PC-3 (cell line): ENCODE measurements around the gene RAB44. TPM values are rescaled to one million over a fixed set of nuclear protein-coding genes. Genes with fewer than 3 reads are reported as not detected.

Source experiments
- ATAC-seq: fragments of 200-7000 bp; cut with Tn5 transposase; 2 replicates; pipeline ENCODE4 v1.9.1; 2020; ENCODE audit warnings: mild to moderate bottlenecking, moderate library complexity
- BruUV-seq: library from RNA; stranded (reverse); fragments of 400-500 nt; replicated peaks from 2 replicates; lab custom pipeline; 2021; lab: Mats Ljungman, UMichigan
- CTCF ChIA-PET: fragments of 300-600 bp; sonication (Branson Sonifier 250); formaldehyde crosslinking; loops from one replicate; lab custom pipeline; 2022; ENCODE audit warnings: antibody characterized with exemption; lab: Charles Lee
- POLR2A ChIA-PET: fragments of 300-600 bp; sonication (Branson Sonifier 250); formaldehyde crosslinking; loops from one replicate; lab custom pipeline; 2022; ENCODE audit warnings: antibody characterized with exemption; ENCODE audit not compliant: unreplicated experiment; lab: Charles Lee
- DNase-seq: peaks from one replicate; pipeline ENCODE4 v3.0.0-alpha.2; 2015
- H2AFZ ChIP-seq: fragments of 300-600 bp; sonication (generic); 2 replicates; pipeline ENCODE4 v1.6.0; 2016; ENCODE audit warnings: antibody characterized with exemption, low read length
- H3F3A ChIP-seq: fragments of 300-600 bp; sonication (generic); one replicate; pipeline ENCODE4 v1.6.0; 2017; ENCODE audit warnings: antibody characterized with exemption, low read length, control low read depth, mild to moderate bottlenecking; ENCODE audit not compliant: unreplicated experiment
- H3K27ac ChIP-seq: fragments of 300-600 bp; sonication (generic); 2 replicates; pipeline ENCODE4 v1.5.1; 2016; ENCODE audit warnings: mild to moderate bottlenecking, low read length
- H3K27me3 ChIP-seq: fragments of 300-600 bp; sonication (generic); 2 replicates; pipeline ENCODE4 v1.6.1; 2016; ENCODE audit warnings: low read length, mixed read lengths
- H3K36me3 ChIP-seq: fragments of 300-600 bp; sonication (generic); 2 replicates; pipeline ENCODE4 v1.6.1; 2016; ENCODE audit warnings: low read depth, mixed run types, low read length, mixed read lengths
- H3K4me1 ChIP-seq: fragments of 300-600 bp; sonication (generic); 2 replicates; pipeline ENCODE4 v1.5.1; 2016; ENCODE audit warnings: low read length; ENCODE audit not compliant: insufficient read depth
- H3K4me2 ChIP-seq: fragments of 300-600 bp; sonication (generic); 2 replicates; pipeline ENCODE4 v1.6.0; 2016; ENCODE audit warnings: low read length
- H3K4me3 ChIP-seq: fragments of 300-600 bp; sonication (generic); 2 replicates; pipeline ENCODE4 v1.5.1; 2016; ENCODE audit warnings: mild to moderate bottlenecking, low read length, mixed read lengths
- H3K79me2 ChIP-seq: fragments of 300-600 bp; sonication (generic); 2 replicates; pipeline ENCODE4 v1.6.1; 2017; ENCODE audit warnings: low read length, mixed read lengths
- H3K9ac ChIP-seq: fragments of 300-600 bp; sonication (generic); 2 replicates; pipeline ENCODE4 v1.6.0; 2016; ENCODE audit warnings: mild to moderate bottlenecking, low read length
- H3K9me2 ChIP-seq: fragments of 300-600 bp; sonication (generic); replicated peaks from 2 replicates; pipeline ENCODE4 v1.6.1; 2016; ENCODE audit warnings: mixed run types, low read length, mixed read lengths
- H3K9me3 ChIP-seq: fragments of 300-600 bp; sonication (generic); 2 replicates; pipeline ENCODE4 v1.6.1; 2016; ENCODE audit warnings: low read length, mixed read lengths
- H4K20me1 ChIP-seq: fragments of 300-600 bp; sonication (generic); 2 replicates; pipeline ENCODE4 v1.6.1; 2016; ENCODE audit warnings: low read length, mixed read lengths
- EZH2 ChIP-seq: fragments of 300-600 bp; sonication (generic); IDR thresholded peaks from one replicate; pipeline ENCODE4 v1.6.1; 2017; ENCODE audit warnings: antibody characterized with exemption, mild to moderate bottlenecking, low read length; ENCODE audit not compliant: unreplicated experiment
- EZH2phosphoT487 ChIP-seq: fragments of 300-600 bp; sonication (generic); IDR thresholded peaks from 2 replicates; pipeline ENCODE4 v1.6.1; 2018; ENCODE audit warnings: mild to moderate bottlenecking, antibody characterized with exemption, low read length, borderline replicate concordance
- intact Hi-C: fragments of 100-400 bp; cut with micrococcal nuclease; formaldehyde crosslinking; loops from 2 replicates; pipeline ENCODE4 v1.9.0; 2023
- total RNA-seq: library from RNA; depleted of rRNA; stranded (reverse); fragments of >200 nt; gene quantifications from 2 replicates; pipeline ENCODE4 v1.2.3, GENCODE V29; 2014
- TF ChIP-seq, protein P1 (sequence below): fragments of 300-600 bp; sonication (generic); conservative IDR thresholded peaks from 2 replicates; pipeline ENCODE4 v1.5.1; 2017; ENCODE audit warnings: antibody characterized with exemption, low read depth, mild to moderate bottlenecking, low read length

Gene RAB44
- total RNA-seq, 1 experiment from 2014 or later = not detected

DNA sequence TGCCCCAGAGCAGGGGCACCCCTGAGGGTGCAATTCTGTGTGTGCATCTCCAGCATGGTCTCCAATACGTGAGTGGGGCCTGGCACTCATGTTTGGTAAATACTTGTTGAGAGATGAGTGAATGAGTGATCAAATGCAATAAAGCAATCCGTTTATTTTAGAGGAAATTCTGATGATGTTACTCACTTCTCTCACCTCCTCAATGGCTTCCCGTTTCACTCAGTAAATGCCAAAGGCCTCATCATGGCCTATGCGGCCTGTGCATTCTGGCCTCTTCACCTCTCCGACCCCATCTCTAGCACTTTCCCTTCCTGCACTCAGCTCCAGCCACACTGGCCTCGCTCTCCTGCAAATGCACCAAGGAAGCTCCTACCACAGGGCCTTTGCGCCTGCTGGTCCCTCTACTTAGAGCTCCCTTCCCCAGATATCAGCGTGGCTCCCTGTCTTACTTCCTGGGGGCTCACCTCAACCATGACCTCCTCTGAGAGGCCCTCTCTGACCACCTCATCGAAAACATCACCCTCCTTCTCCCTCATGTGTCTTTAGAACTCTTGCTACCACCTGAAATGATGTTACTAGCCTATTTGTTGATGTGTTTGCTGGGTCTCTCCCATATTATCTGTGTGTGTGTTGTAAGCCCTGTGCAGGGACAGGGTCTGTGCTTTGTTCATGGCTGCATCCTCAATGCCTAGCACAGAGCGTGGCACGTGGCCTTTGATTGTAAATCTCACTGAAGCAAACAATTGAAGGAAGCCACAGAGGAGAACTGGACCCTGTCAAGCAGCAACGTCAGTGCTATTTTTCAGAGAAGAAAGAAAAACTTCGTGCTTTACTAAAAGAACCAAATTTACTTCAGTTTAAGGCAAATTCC, 42.6 kb downstream of the RAB44 start:
- ChIA-PET POLR2A (no interaction called here), CTCF (no interaction called here)
- Histone ChIP-seq H3K4me3 (no peak overlapping the region), H3K36me3 (no peaks in the 10 kb centered on the region), H3K9me3 (no peaks in the 10 kb centered on the region), H3K4me2 (no peak overlapping the region), H3K9me2 (no peaks in the 10 kb centered on the region), H3K4me1 (peaks cover 34% of the 10 kb centered on the region), H2AFZ (no peak overlapping the region), H3K79me2 (no peaks in the 10 kb centered on the region), H3K27ac (peak overlapping the region; percentile 37), H4K20me1 (no peaks in the 10 kb centered on the region), H3K9ac (no peak overlapping the region; the same call in 1 of the 2 replicates), H3K27me3 (no peaks in the 10 kb centered on the region), H3F3A (no peaks in the 10 kb centered on the region)
- DNase-seq (peak; percentile 41), ATAC-seq (peak; percentile 6; the same call in 1 of the 2 replicates)
- BruUV-seq = no TSS peak
- intact Hi-C loops = no loop called here
- TF ChIP-seq EZH2 (no peak), EZH2phosphoT487 (no peak)
- TF ChIP-seq, protein P1, sequence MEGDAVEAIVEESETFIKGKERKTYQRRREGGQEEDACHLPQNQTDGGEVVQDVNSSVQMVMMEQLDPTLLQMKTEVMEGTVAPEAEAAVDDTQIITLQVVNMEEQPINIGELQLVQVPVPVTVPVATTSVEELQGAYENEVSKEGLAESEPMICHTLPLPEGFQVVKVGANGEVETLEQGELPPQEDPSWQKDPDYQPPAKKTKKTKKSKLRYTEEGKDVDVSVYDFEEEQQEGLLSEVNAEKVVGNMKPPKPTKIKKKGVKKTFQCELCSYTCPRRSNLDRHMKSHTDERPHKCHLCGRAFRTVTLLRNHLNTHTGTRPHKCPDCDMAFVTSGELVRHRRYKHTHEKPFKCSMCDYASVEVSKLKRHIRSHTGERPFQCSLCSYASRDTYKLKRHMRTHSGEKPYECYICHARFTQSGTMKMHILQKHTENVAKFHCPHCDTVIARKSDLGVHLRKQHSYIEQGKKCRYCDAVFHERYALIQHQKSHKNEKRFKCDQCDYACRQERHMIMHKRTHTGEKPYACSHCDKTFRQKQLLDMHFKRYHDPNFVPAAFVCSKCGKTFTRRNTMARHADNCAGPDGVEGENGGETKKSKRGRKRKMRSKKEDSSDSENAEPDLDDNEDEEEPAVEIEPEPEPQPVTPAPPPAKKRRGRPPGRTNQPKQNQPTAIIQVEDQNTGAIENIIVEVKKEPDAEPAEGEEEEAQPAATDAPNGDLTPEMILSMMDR = no peak

DNA sequence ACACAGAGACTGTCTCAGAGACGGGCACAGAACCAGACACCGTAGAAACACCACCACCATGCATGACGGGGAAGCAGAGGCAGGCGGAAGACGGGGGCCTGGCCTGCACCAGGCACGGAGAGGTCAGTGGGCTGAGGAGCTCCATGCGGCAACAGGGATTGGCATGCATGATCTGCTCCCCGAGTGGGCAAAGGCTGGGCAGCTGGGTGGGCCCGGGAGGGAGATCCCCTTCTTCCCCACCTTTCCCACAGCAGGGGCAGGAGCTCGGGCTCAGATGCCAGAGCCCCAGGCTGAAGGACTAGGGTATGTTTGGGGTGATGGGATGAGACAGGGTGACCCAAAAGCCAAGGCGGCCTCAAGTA, 43.2 kb downstream of the RAB44 start:
- H3K9ac ChIP-seq = no peak overlapping the region
- DNase-seq = no peak
- no TSS peak for BruUV-seq
- no peaks in the 10 kb centered on the region for H3K9me3 ChIP-seq
- no peaks in the 10 kb centered on the region for H3K79me2 ChIP-seq
- H2AFZ ChIP-seq = no peak overlapping the region
- H3K4me2 ChIP-seq = no peak overlapping the region
- no peak overlapping the region for H3K4me3 ChIP-seq
- H3K36me3 ChIP-seq = no peaks in the 10 kb centered on the region
- H3K27me3 ChIP-seq = no peaks in the 10 kb centered on the region
- CTCF ChIA-PET = no interaction called here
- ATAC-seq = no peak
- H3K4me1 ChIP-seq = peaks cover 28% of the 10 kb centered on the region
- POLR2A ChIA-PET = no interaction called here
- H3K9me2 ChIP-seq = no peaks in the 10 kb centered on the region
- intact Hi-C loops = no loop called here
- TF ChIP-seq, protein P1 = no peak
- TF ChIP-seq EZH2phosphoT487 (no peak), EZH2 (no peak)
- 0 out of 2 replicates have a peak overlapping the region, but pooled peaks have one; percentile 37 for H3K27ac ChIP-seq
- H3F3A ChIP-seq = no peaks in the 10 kb centered on the region
- no peaks in the 10 kb centered on the region for H4K20me1 ChIP-seq

DNA sequence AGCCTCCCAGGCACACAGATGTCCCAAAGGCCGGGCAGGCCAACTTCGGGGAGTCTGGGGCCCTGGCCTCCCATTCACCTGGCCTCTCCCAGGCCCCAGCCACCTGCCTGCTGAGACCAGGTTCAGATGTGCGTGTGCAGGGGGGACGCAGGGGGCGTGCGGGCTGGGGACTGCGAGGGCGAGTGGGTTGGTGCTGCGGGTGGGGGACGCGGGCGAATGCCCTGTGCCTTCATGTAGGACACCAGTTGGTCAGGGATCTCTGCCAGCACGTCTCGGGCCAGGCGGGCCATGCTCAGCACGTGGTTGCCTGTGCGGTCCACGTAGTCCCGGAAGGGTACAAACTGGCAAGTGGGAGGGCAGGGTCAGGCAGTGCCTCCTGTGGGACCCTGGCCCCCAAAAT, 44.5 kb downstream of the RAB44 start:
- no peaks in the 10 kb centered on the region for H3K79me2 ChIP-seq
- ATAC-seq (no peak), DNase-seq (no peak)
- no peak overlapping the region for H2AFZ ChIP-seq
- no peaks in the 10 kb centered on the region for H3K9me2 ChIP-seq
- no peak overlapping the region for H3K9ac ChIP-seq
- no peaks in the 10 kb centered on the region for H3F3A ChIP-seq
- BruUV-seq = no TSS peak
- intact Hi-C loops = no loop called here
- no peak overlapping the region for H3K4me3 ChIP-seq
- H3K36me3 ChIP-seq = no peaks in the 10 kb centered on the region
- no peaks in the 10 kb centered on the region for H4K20me1 ChIP-seq
- ChIA-PET POLR2A (no interaction called here), CTCF (no interaction called here)
- H3K27ac ChIP-seq = no peak overlapping the region
- no peaks in the 10 kb centered on the region for H3K9me3 ChIP-seq
- no peak for TF ChIP-seq EZH2
- no peak for TF ChIP-seq EZH2phosphoT487
- TF ChIP-seq, protein P1 = no peak
- no peaks in the 10 kb centered on the region for H3K27me3 ChIP-seq
- H3K4me2 ChIP-seq = no peak overlapping the region
- H3K4me1 ChIP-seq = peaks cover 25% of the 10 kb centered on the region
